Neuron (in vitro differentiated cells): ENCODE measurements around the gene AFF3.

Experiments
- H2AFZ ChIP-seq: one replicate; pipeline ENCODE4 v1.6.1; 2013; ENCODE audit warnings: low read depth, mild to moderate bottlenecking, inconsistent platforms, low read length, moderate library complexity
- H3K27me3 ChIP-seq: one replicate; pipeline ENCODE4 v1.6.1; 2013; ENCODE audit warnings: low read length; ENCODE audit not compliant: insufficient read depth
- H3K36me3 ChIP-seq: one replicate; pipeline ENCODE4 v1.6.1; 2013; ENCODE audit warnings: low read length; ENCODE audit not compliant: insufficient read depth
- H3K4me1 ChIP-seq: one replicate; pipeline ENCODE4 v1.6.1; 2013; ENCODE audit warnings: low read length; ENCODE audit not compliant: insufficient read depth
- H3K4me3 ChIP-seq: 2 replicates; pipeline ENCODE4 v1.5.1; 2013; ENCODE audit warnings: mild to moderate bottlenecking, low read length, moderate library complexity
- H3K9me3 ChIP-seq: one replicate; pipeline ENCODE4 v1.6.1; 2013; ENCODE audit warnings: low read length

Gene AFF3

GRCh38 chr2:99840831-99841230 is 301.6 kb downstream of the AFF3 start:
- no peaks in the 10 kb centered on the region for H3K9me3 ChIP-seq
- no peaks in the 10 kb centered on the region for H3K4me1 ChIP-seq

GRCh38 chr2:99836690-99837605 is 305.4 kb downstream of the AFF3 start:
- Histone ChIP-seq H3K27me3 (no peaks in the 10 kb centered on the region), H3K4me1 (no peaks in the 10 kb centered on the region), H3K4me3 (no peak overlapping the region), H3K9me3 (peaks cover 2% of the 10 kb centered on the region), H2AFZ (no peak overlapping the region), H3K36me3 (no peaks in the 10 kb centered on the region)

More at GRCh38 chr2:99840831-99841230, 301.6 kb downstream of the AFF3 start:
- no peaks in the 10 kb centered on the region for H3K27me3 ChIP-seq
- no peaks in the 10 kb centered on the region for H3K36me3 ChIP-seq
- H3K4me3 ChIP-seq = no peak overlapping the region
- H2AFZ ChIP-seq = no peak overlapping the region

GRCh38 chr2:99834426-99834825 is 308.0 kb downstream of the AFF3 start:
- Histone ChIP-seq H3K4me3 (no peak overlapping the region), H2AFZ (no peak overlapping the region), H3K36me3 (no peaks in the 10 kb centered on the region), H3K27me3 (no peaks in the 10 kb centered on the region), H3K4me1 (no peaks in the 10 kb centered on the region), H3K9me3 (peaks cover 3% of the 10 kb centered on the region)

GRCh38 chr2:99833586-99834201 is 308.7 kb downstream of the AFF3 start:
- H3K4me3 ChIP-seq = no peak overlapping the region
- no peaks in the 10 kb centered on the region for H3K36me3 ChIP-seq
- no peaks in the 10 kb centered on the region for H3K4me1 ChIP-seq
- H2AFZ ChIP-seq = no peak overlapping the region
- H3K9me3 ChIP-seq = peaks cover 3% of the 10 kb centered on the region
- no peaks in the 10 kb centered on the region for H3K27me3 ChIP-seq

- H3K9me3 ChIP-seq = peaks cover 3% of the 10 kb centered on the region
- H3K27me3 ChIP-seq = no peaks in the 10 kb centered on the region
- no peak overlapping the region for H2AFZ ChIP-seq
- H3K36me3 ChIP-seq = no peaks in the 10 kb centered on the region
- no peak overlapping the region for H3K4me3 ChIP-seq
- no peaks in the 10 kb centered on the region for H3K4me1 ChIP-seq
Measured at GRCh38 chr2:99832926-99833325, 309.5 kb downstream of the AFF3 start.

GRCh38 chr2:99831772-99832171 is 310.6 kb downstream of the AFF3 start:
- Histone ChIP-seq H3K4me1 (no peaks in the 10 kb centered on the region), H2AFZ (no peak overlapping the region), H3K9me3 (peaks cover 9% of the 10 kb centered on the region), H3K27me3 (no peaks in the 10 kb centered on the region), H3K36me3 (no peaks in the 10 kb centered on the region), H3K4me3 (no peak overlapping the region)

GRCh38 chr2:99827296-99827999 is 314.9 kb downstream of the AFF3 start:
- no peak overlapping the region for H3K4me3 ChIP-seq
- H3K27me3 ChIP-seq = no peaks in the 10 kb centered on the region
- H3K9me3 ChIP-seq = peaks cover 8% of the 10 kb centered on the region
- H2AFZ ChIP-seq = no peak overlapping the region
- peaks cover 7% of the 10 kb centered on the region for H3K4me1 ChIP-seq
- no peaks in the 10 kb centered on the region for H3K36me3 ChIP-seq

- Histone ChIP-seq H3K9me3 (peaks cover 8% of the 10 kb centered on the region), H3K36me3 (no peaks in the 10 kb centered on the region), H3K27me3 (no peaks in the 10 kb centered on the region), H3K4me3 (no peak overlapping the region), H3K4me1 (peaks cover 22% of the 10 kb centered on the region), H2AFZ (no peak overlapping the region)
Measured at GRCh38 chr2:99825630-99826029, 316.8 kb downstream of the AFF3 start.

GRCh38 chr2:99824758-99825157 is 317.6 kb downstream of the AFF3 start:
- Histone ChIP-seq H3K4me3 (no peak overlapping the region), H3K36me3 (no peaks in the 10 kb centered on the region), H3K4me1 (peaks cover 27% of the 10 kb centered on the region), H2AFZ (no peak overlapping the region), H3K9me3 (peaks cover 6% of the 10 kb centered on the region), H3K27me3 (no peaks in the 10 kb centered on the region)

GRCh38 chr2:99822474-99823207 is 319.7 kb downstream of the AFF3 start:
- no peaks in the 10 kb centered on the region for H3K36me3 ChIP-seq
- no peaks in the 10 kb centered on the region for H3K27me3 ChIP-seq
- peak overlapping the region; percentile 35 for H3K4me3 ChIP-seq
- H3K4me1 ChIP-seq = peaks cover 28% of the 10 kb centered on the region
- H3K9me3 ChIP-seq = peaks cover 6% of the 10 kb centered on the region
- no peak overlapping the region for H2AFZ ChIP-seq

- Histone ChIP-seq H3K4me1 (peaks cover 28% of the 10 kb centered on the region), H3K27me3 (no peaks in the 10 kb centered on the region), H3K9me3 (peaks cover 3% of the 10 kb centered on the region), H2AFZ (no peak overlapping the region), H3K4me3 (no peak overlapping the region), H3K36me3 (no peaks in the 10 kb centered on the region)
Measured at GRCh38 chr2:99821984-99822383, 320.4 kb downstream of the AFF3 start.

GRCh38 chr2:99821572-99821971 is 320.8 kb downstream of the AFF3 start:
- Histone ChIP-seq H3K9me3 (no peaks in the 10 kb centered on the region), H3K27me3 (no peaks in the 10 kb centered on the region), H3K4me1 (peaks cover 28% of the 10 kb centered on the region), H2AFZ (no peak overlapping the region), H3K36me3 (no peaks in the 10 kb centered on the region), H3K4me3 (no peak overlapping the region)
